OCI-LY1 (cell line): ENCODE results near the gene OPN4.

Source experiments
- H2AFZ ChIP-seq: fragments of 200-600 bp; sonication (generic), shearing (Covaris generic); 2 replicates; pipeline ENCODE4 v1.6.0; 2014; ENCODE audit warnings: antibody characterized with exemption, mild to moderate bottlenecking, low read length
- H3F3A ChIP-seq: fragments of 200-600 bp; sonication (generic), shearing (Covaris generic); 2 replicates; pipeline ENCODE4 v1.6.0; 2014; ENCODE audit warnings: mild to moderate bottlenecking, antibody characterized with exemption, low read length, moderate library complexity; ENCODE audit not compliant: insufficient read depth
- H3K27ac ChIP-seq: fragments of 200-600 bp; sonication (generic); 2 replicates; pipeline ENCODE4 v1.5.1; 2014; ENCODE audit warnings: low read length, mixed run types, mild to moderate bottlenecking, low read depth; ENCODE audit not compliant: poor library complexity, severe bottlenecking
- H3K27me3 ChIP-seq: fragments of 200-600 bp; sonication (generic); 2 replicates; pipeline ENCODE4 v1.6.0; 2014; ENCODE audit warnings: antibody characterized with exemption, mild to moderate bottlenecking, low read length, moderate library complexity; ENCODE audit not compliant: insufficient read depth
- H3K36me3 ChIP-seq: fragments of 200-600 bp; sonication (generic); 2 replicates; pipeline ENCODE4 v1.6.1; 2014; ENCODE audit warnings: mild to moderate bottlenecking, antibody characterized with exemption, low read length, moderate library complexity, mixed read lengths; ENCODE audit not compliant: insufficient read depth
- H3K4me1 ChIP-seq: fragments of 200-600 bp; sonication (generic); 2 replicates; pipeline ENCODE4 v1.5.1; 2014; ENCODE audit warnings: mild to moderate bottlenecking, low read length, moderate library complexity; ENCODE audit not compliant: insufficient read depth, severe bottlenecking
- H3K4me2 ChIP-seq: fragments of 200-600 bp; sonication (generic), shearing (Covaris generic); 2 replicates; pipeline ENCODE4 v1.6.1; 2014; ENCODE audit warnings: low read length
- H3K4me3 ChIP-seq: fragments of 200-600 bp; sonication (generic); 2 replicates; pipeline ENCODE4 v1.5.1; 2014; ENCODE audit warnings: low read length, low read depth, mild to moderate bottlenecking, mixed read lengths; ENCODE audit not compliant: poor library complexity, severe bottlenecking
- H3K79me2 ChIP-seq: fragments of 200-600 bp; shearing (Covaris generic); 2 replicates; pipeline ENCODE4 v1.6.1; 2016; ENCODE audit warnings: mixed run types, low read length, mixed read lengths; ENCODE audit not compliant: insufficient read depth
- H3K9ac ChIP-seq: fragments of 200-600 bp; sonication (generic), shearing (Covaris generic); 2 replicates; pipeline ENCODE4 v1.6.1; 2014; ENCODE audit warnings: mild to moderate bottlenecking, low read length, mixed read lengths
- H3K9me2 ChIP-seq: fragments of 200-600 bp; sonication (generic), shearing (Covaris generic); 2 replicates; pipeline ENCODE4 v1.6.1; 2014; ENCODE audit warnings: low read depth, mild to moderate bottlenecking, low read length, mixed read lengths
- H3K9me3 ChIP-seq: fragments of 200-600 bp; shearing (Covaris generic); 2 replicates; pipeline ENCODE4 v1.6.1; 2014; ENCODE audit warnings: low read length, mixed read lengths
- H4K20me1 ChIP-seq: fragments of 200-600 bp; sonication (generic), shearing (Covaris generic); 2 replicates; pipeline ENCODE4 v1.6.0; 2016; ENCODE audit warnings: mild to moderate bottlenecking, low read length; ENCODE audit not compliant: insufficient read depth
- CTCF ChIP-seq: fragments of 200-600 bp; sonication (generic), shearing (Covaris generic); IDR thresholded peaks from 2 replicates; pipeline ENCODE4 v1.5.1; 2017; ENCODE audit warnings: mild to moderate bottlenecking, antibody characterized with exemption, low read length, moderate library complexity, mixed read lengths
- EZH2 ChIP-seq: fragments of 200-600 bp; sonication (generic), shearing (Covaris generic); IDR thresholded peaks from 2 replicates; pipeline ENCODE4 v1.8.0; 2017; ENCODE audit warnings: borderline replicate concordance, mixed run types, mild to moderate bottlenecking, antibody characterized with exemption, low read length, moderate library complexity, mixed read lengths

Gene OPN4

GRCh38 chr10:86667421-86668181, 13.3 kb downstream of the OPN4 start:
- no peak overlapping the region for H3K4me2 ChIP-seq
- peaks cover 11% of the 10 kb centered on the region for H3K4me1 ChIP-seq

GRCh38 chr10:86668297-86669165, 14.2 kb downstream of the OPN4 start, which contains the start of gene LDB3:
LDB3 (plus strand) TSS chr10:86668511; CDS start chr10:86668692, 181 bp downstream.
- Histone ChIP-seq H2AFZ (no peak within 1 kb of the TSS), H3K27me3 (no peaks in the 10 kb centered on the region; the same call in 1 of the 2 replicates), H3K4me1 (peaks cover 11% of the 10 kb centered on the region), H4K20me1 (no peaks in the 10 kb centered on the region), H3K27ac (no peak within 1 kb of the TSS), H3K9me3 (no peaks in the 10 kb centered on the region), H3K4me2 (no peak within 1 kb of the TSS), H3K79me2 (no peaks in the 10 kb centered on the region), H3K9me2 (no peaks in the 10 kb centered on the region), H3K36me3 (no peaks in the 10 kb centered on the region; the same call in 1 of the 2 replicates), H3F3A (no peaks in the 10 kb centered on the region), H3K4me3 (no peak within 1 kb of the TSS), H3K9ac (no peak within 1 kb of the TSS)
- no peak for TF ChIP-seq CTCF
- TF ChIP-seq EZH2, result no peak

More at GRCh38 chr10:86667421-86668181, 13.3 kb downstream of the OPN4 start:
- H3K4me3 ChIP-seq, result no peak overlapping the region
- H4K20me1 ChIP-seq, result no peaks in the 10 kb centered on the region
- no peaks in the 10 kb centered on the region for H3K79me2 ChIP-seq
- no peaks in the 10 kb centered on the region for H3K9me2 ChIP-seq
- H3K27me3 ChIP-seq, result peaks cover 2% of the 10 kb centered on the region
- no peak overlapping the region for H3K27ac ChIP-seq
- H3K9ac ChIP-seq, result no peak overlapping the region
- no peak overlapping the region for H2AFZ ChIP-seq
- H3K9me3 ChIP-seq, result no peaks in the 10 kb centered on the region
- H3F3A ChIP-seq, result no peaks in the 10 kb centered on the region
- no peak for TF ChIP-seq CTCF
- TF ChIP-seq EZH2, result no peak
- H3K36me3 ChIP-seq, result no peaks in the 10 kb centered on the region; the same call in 1 of the 2 replicates

GRCh38 chr10:86670290-86670811, 16.0 kb downstream of the OPN4 start:
- Histone ChIP-seq H3K27ac (no peak overlapping the region), H4K20me1 (no peaks in the 10 kb centered on the region), H3K27me3 (no peaks in the 10 kb centered on the region; the same call in 1 of the 2 replicates), H2AFZ (no peak overlapping the region), H3K36me3 (no peaks in the 10 kb centered on the region; the same call in 1 of the 2 replicates), H3K79me2 (no peaks in the 10 kb centered on the region), H3K9me2 (no peaks in the 10 kb centered on the region), H3K9ac (no peak overlapping the region), H3K4me2 (no peak overlapping the region), H3K9me3 (no peaks in the 10 kb centered on the region), H3K4me3 (no peak overlapping the region), H3K4me1 (peaks cover 11% of the 10 kb centered on the region), H3F3A (no peaks in the 10 kb centered on the region)
- TF ChIP-seq CTCF (no peak), EZH2 (no peak)
